Loucy (cell line): Measurements from ENCODE around the gene DKK1.

ENCODE experiments used
- EZH2phosphoT487 ChIP-seq: fragments of 200-600 bp; IDR thresholded peaks from 2 replicates; pipeline ENCODE4 v1.6.1; 2018; ENCODE audit warnings: antibody characterized with exemption, mild to moderate bottlenecking, moderate library complexity, borderline replicate concordance
- TF ChIP-seq, protein P1 (sequence below): fragments of 200-600 bp; sonication (generic); conservative IDR thresholded peaks from 2 replicates; pipeline ENCODE4 v1.5.1; 2014; ENCODE audit warnings: mild to moderate bottlenecking, antibody characterized with exemption, low read length

DNA sequence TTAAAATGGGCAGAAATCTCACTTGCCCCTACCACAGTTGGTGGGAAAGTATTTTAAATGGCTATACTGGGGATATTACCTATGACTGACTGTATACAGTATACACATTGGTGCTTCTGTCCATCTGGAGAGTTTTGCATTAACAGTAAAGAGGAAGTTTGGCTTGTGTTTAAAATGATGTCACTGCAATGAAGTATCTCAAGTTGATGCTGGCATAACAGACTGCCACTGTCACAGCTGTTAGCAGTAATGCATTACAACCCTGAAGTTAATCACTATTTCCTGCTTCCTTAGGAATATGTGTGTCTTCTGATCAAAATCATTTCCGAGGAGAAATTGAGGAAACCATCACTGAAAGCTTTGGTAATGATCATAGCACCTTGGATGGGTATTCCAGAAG, 1.9 kb downstream of the DKK1 start:
- TF ChIP-seq, protein P1, sequence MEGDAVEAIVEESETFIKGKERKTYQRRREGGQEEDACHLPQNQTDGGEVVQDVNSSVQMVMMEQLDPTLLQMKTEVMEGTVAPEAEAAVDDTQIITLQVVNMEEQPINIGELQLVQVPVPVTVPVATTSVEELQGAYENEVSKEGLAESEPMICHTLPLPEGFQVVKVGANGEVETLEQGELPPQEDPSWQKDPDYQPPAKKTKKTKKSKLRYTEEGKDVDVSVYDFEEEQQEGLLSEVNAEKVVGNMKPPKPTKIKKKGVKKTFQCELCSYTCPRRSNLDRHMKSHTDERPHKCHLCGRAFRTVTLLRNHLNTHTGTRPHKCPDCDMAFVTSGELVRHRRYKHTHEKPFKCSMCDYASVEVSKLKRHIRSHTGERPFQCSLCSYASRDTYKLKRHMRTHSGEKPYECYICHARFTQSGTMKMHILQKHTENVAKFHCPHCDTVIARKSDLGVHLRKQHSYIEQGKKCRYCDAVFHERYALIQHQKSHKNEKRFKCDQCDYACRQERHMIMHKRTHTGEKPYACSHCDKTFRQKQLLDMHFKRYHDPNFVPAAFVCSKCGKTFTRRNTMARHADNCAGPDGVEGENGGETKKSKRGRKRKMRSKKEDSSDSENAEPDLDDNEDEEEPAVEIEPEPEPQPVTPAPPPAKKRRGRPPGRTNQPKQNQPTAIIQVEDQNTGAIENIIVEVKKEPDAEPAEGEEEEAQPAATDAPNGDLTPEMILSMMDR = no peak
- TF ChIP-seq EZH2phosphoT487 = no peak
